ENCODE results near the gene RASSF10. TPM values are rescaled to one million over a fixed set of nuclear protein-coding genes. Genes with fewer than 3 reads are reported as not detected.

The RASSF10 gene
- polyA plus RNA-seq, 1 of the 3 experiments (the other 2 are of a cell fraction) = not detected

- H3K4me3 ChIP-seq (ENCODE audit: low read depth in 2 of 2, low read length in 1 of 2) = no peak overlapping the region
- DNase-seq = no peak
- no peak overlapping the region for H3K27ac ChIP-seq (ENCODE audit: low read depth in 2 of 2, low read length in 1 of 2)
- no peaks in the 10 kb centered on the region for H3F3A ChIP-seq (replicated peaks; ENCODE audit: insufficient read depth)
- no peaks in the 10 kb centered on the region; the same call in 1 of the 2 replicates for H3K27me3 ChIP-seq (ENCODE audit: insufficient read depth)
- H2AFZ ChIP-seq (ENCODE audit: low read depth) = no peak overlapping the region
- ChIA-PET POLR2A (no interaction called here), CTCF (no interaction called here)
- H3K9me3 ChIP-seq = no peaks in the 10 kb centered on the region
- 51% methylated on average over 7 of the region's 7 CpGs for WGBS (ENCODE audit: low lambda C conversion rate)
- no peaks in the 10 kb centered on the region for H3K4me1 ChIP-seq (ENCODE audit: control insufficient read depth in 1 of 2, insufficient read depth in 2 of 2, low read depth in 1 of 2, low read length in 1 of 2)
- no peaks in the 10 kb centered on the region for H3K9me2 ChIP-seq
- TF ChIP-seq RXRA (IDR thresholded peaks at IDR 0.05; ENCODE audit: borderline replicate concordance, low read depth) = no peak
- no peak for TF ChIP-seq MXI1 (IDR thresholded peaks at IDR 0.05; ENCODE audit: low read depth, low read length)
- no peak for TF ChIP-seq FOSL2 (IDR thresholded peaks at IDR 0.05; ENCODE audit: borderline replicate concordance, low read depth)
- TF ChIP-seq FOXJ3 (CRISPR knock-in tag; IDR thresholded peaks at IDR 0.05) = no peak
- TF ChIP-seq TAF1 (IDR thresholded peaks at IDR 0.05; ENCODE audit: borderline replicate concordance, low read depth, low read length) = no peak
- TF ChIP-seq MEF2A (IDR thresholded peaks at IDR 0.05; ENCODE audit: borderline replicate concordance, low read depth) = no peak
- TF ChIP-seq JUND (IDR thresholded peaks at IDR 0.05) = no peak
- no peak for TF ChIP-seq USF2 (IDR thresholded peaks at IDR 0.05; ENCODE audit: borderline replicate concordance, low read depth, low read length)
- TF ChIP-seq IRF3 (IDR thresholded peaks at IDR 0.05; ENCODE audit: low read depth, low read length) = no peak
- no peak for TF ChIP-seq SIN3A (IDR thresholded peaks at IDR 0.05; ENCODE audit: borderline replicate concordance, low read depth, low read length)
- TF ChIP-seq CTCF (IDR thresholded peaks at IDR 0.05) = no peak
- TF ChIP-seq NRF1 (IDR thresholded peaks at IDR 0.05; ENCODE audit: low read depth, low read length) = no peak
- no peak for TF ChIP-seq REST (IDR thresholded peaks at IDR 0.05; ENCODE audit: low read depth, low read length)
- no peak for TF ChIP-seq CHD2 (IDR thresholded peaks at IDR 0.05; ENCODE audit: low read length, partially characterized antibody)
- no peak for TF ChIP-seq ZBTB33 (IDR thresholded peaks at IDR 0.05; ENCODE audit: borderline replicate concordance, low read depth)
- H3K79me2 ChIP-seq (ENCODE audit: insufficient read depth) = no peaks in the 10 kb centered on the region
- no peak overlapping the region for H3K9ac ChIP-seq
- H3K4me2 ChIP-seq = no peak overlapping the region
- H3K36me3 ChIP-seq (replicated peaks in 1 of 2; ENCODE audit: control insufficient read depth in 1 of 2, insufficient read depth in 2 of 2, low read length in 1 of 2) = no peaks in the 10 kb centered on the region
- no peaks in the 10 kb centered on the region for H4K20me1 ChIP-seq (ENCODE audit: insufficient read depth)
Measured at GRCh38 chr11:12999597-12999996, 9.5 kb upstream of the RASSF10 start.

Data from SK-N-SH (cell line).